Upper lobe of left lung (tissue), 4 donors: ENCODE results near the gene APOA1.

Source experiments
- EP300 ChIP-seq, 4 donors: sonication (generic); formaldehyde crosslinking; IDR thresholded peaks; one replicate each; pipeline ENCODE4 v1.5.1; 2017; ENCODE audit warnings: antibody characterized with exemption in 4 of 4, control low read depth in 2 of 4
- POLR2A ChIP-seq, 4 donors: fragments of 450-650 bp; IDR thresholded peaks; one replicate each; pipeline ENCODE4 v1.5.1; 2016 to 2017; ENCODE audit warnings: antibody characterized with exemption in 4 of 4, mild to moderate bottlenecking in 2 of 4
- POLR2AphosphoS5 ChIP-seq, 2 donors: sonication (generic); formaldehyde crosslinking; IDR thresholded peaks; one replicate each; pipeline ENCODE4 v1.5.1; 2017; ENCODE audit warnings: antibody characterized with exemption in 2 of 2
- TF ChIP-seq, protein P1 (sequence below), 6 experiments: fragments of 450-650 bp in 4 of 6; fragments of 200-600 bp in 2 of 6; sonication (generic) in 2 of 6; IDR thresholded peaks; one replicate each; pipeline ENCODE4 v1.5.1; 2016 to 2019; ENCODE audit warnings: antibody characterized with exemption in 6 of 6

DNA sequence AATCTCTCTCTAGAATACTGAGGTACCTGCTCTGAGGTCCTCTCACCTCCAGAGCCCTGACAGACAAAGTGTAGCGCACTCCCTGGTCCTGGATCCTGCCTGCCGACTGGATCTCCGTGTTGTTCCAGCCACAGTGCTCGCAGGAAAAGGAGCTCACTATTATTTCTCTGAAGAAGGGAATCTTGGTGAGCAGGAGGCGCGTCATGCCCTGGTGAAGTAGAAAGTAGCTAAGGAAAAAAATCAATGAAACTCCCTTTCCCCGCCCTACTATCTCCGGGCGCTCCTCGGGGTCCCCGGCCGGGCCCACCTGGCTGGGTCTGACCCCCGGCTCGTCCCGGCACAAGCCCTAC is 50.0 kb downstream of the APOA1 start:
- TF ChIP-seq, protein P1, sequence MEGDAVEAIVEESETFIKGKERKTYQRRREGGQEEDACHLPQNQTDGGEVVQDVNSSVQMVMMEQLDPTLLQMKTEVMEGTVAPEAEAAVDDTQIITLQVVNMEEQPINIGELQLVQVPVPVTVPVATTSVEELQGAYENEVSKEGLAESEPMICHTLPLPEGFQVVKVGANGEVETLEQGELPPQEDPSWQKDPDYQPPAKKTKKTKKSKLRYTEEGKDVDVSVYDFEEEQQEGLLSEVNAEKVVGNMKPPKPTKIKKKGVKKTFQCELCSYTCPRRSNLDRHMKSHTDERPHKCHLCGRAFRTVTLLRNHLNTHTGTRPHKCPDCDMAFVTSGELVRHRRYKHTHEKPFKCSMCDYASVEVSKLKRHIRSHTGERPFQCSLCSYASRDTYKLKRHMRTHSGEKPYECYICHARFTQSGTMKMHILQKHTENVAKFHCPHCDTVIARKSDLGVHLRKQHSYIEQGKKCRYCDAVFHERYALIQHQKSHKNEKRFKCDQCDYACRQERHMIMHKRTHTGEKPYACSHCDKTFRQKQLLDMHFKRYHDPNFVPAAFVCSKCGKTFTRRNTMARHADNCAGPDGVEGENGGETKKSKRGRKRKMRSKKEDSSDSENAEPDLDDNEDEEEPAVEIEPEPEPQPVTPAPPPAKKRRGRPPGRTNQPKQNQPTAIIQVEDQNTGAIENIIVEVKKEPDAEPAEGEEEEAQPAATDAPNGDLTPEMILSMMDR (IDR thresholded peaks at IDR 0.05) = no peak
- TF ChIP-seq EP300 (IDR thresholded peaks at IDR 0.05) = no peak
- no peak for TF ChIP-seq POLR2AphosphoS5 (IDR thresholded peaks at IDR 0.05)
- TF ChIP-seq POLR2A (IDR thresholded peaks at IDR 0.05) = no peak
